GM21786 (cell line): ENCODE measurements around the gene KLHDC7B.
A peak's percentile ranks its signal among the peaks of the same experiment; 100 is the strongest.
"Not testable (repeated sequence)": the region's sequence is repeated elsewhere in the genome, so short reads cannot be mapped to it uniquely, and the experiment has no call there.

Source experiments
- ATAC-seq: cut with Tn5 transposase; IDR thresholded peaks from one replicate; pipeline ENCODE4 v1.9.1; 2021; ENCODE audit not compliant: unreplicated experiment

Gene KLHDC7B

GRCh38 chr22:50517495-50518260 is 28.0 kb upstream of the KLHDC7B start:
- no peak for ATAC-seq

DNA sequence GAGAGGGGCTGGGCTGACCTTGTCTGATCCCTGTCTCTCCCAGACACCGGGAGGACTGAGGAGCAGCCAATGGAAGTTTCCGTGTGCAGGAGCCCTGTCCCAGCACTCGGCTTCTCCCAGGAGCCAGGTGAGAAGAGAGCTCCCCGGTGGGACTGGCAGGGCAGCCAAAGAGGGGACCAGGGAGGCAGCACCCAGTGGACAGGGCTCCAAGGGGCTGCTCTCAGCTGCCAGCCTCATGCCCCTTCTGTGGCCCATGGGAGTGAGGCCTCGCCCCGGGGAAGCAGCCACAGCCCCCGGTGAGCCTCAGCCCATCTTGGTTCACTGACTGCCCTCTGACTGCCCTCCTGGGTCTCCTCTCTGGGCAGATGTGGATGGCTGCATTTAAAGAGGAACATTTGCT is 27.1 kb upstream of the KLHDC7B start:
- ATAC-seq: no peak

- ATAC-seq: no peak
Measured at GRCh38 chr22:50519151-50519550, 26.5 kb upstream of the KLHDC7B start.

- not testable (repeated sequence) for ATAC-seq
Measured at GRCh38 chr22:50520184-50520583, 25.5 kb upstream of the KLHDC7B start.

GRCh38 chr22:50520826-50521453 is 24.8 kb upstream of the KLHDC7B start:
- ATAC-seq: no peak

DNA sequence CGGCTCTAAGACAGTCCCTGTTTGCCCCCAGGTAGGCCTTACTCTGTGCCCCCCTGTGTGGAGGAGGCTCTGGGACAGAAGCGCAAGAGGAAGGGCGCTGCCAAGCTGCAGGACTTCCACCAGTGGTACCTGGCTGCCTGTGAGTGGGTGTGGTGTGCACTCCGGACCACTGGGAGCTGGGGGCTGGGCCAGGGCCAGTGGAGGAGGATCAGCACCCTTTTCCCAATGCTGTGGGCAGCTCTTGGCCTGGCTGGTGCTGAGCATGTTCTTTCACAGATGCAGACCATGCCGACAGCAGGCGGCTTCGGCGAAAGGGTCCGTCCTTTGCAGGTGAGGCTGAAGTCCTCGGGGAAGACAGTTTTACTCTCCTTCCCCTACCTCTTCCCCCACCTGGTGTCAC is 24.0 kb upstream of the KLHDC7B start:
- no peak for ATAC-seq

- ATAC-seq: no peak
Measured at GRCh38 chr22:50522208-50522805, 23.4 kb upstream of the KLHDC7B start.

- no peak for ATAC-seq
Measured at GRCh38 chr22:50522806-50523438, 22.8 kb upstream of the KLHDC7B start.

- no peak for ATAC-seq
Measured at GRCh38 chr22:50523458-50523805, 22.3 kb upstream of the KLHDC7B start.

GRCh38 chr22:50523806-50524675 is 21.7 kb upstream of the KLHDC7B start:
- ATAC-seq: no peak

DNA sequence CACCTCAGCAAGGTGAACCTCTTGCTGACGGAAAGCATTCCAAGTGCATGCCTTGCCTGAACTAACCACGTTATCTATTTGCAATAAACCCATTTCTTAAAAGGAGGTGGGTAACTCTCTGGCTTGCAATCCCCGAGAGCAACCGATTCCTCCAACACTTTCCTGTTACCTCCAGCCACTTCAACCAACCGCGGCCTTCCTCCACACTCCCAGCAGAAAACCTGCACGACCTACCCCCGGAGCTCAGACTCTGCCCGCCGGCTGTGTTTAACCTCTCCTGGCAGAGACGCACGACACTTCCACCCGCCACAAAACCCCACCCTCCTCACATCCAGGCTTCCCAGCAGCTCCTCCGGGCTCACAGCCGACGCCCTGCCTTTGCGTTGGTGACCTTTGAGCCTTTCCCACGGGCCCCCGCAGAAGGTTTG is 21.0 kb upstream of the KLHDC7B start:
- ATAC-seq: no peak

DNA sequence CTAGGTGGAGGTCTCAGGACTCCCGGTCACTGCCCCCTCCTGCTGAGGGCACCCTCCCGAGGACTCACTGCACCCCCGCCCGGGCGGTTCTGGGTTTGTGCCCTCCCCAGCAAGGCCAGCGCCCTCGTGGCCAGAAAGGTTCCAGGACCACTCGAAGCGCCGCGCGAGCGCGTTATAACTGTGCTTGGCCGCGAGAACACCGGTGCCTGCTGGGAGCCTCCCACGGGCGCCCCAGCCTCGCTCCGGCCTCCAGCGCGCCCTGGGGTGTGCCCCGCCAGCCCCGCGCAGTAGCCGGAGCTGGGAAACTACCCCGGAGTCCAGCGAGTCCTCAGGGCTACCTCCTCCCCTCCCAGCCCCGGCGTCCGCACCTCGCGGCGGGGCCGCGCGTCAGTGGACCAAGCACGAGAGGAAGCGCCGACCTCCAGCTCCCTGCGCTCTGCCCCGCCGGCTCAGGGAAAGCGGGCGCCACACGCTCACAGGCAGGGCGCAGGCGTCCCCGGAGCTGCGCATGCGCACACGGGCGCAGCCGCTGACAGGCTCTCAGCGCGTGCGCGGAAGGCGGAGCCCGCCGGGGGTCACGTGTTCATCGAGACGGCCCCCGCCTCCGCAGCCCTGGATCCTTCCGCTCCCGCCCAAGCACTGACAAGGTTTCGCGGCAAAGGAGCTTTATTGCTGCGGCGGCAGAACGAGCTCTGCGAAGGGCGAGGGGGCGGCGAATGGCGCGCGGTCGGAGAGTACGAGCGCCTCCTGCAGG is 20.4 kb upstream of the KLHDC7B start, which contains the start of gene SCO2:
Gene SCO2 (minus strand): TSS at position 495 of the 754 bp plus-strand sequence. CDS start 1,187 bp downstream, outside the sequence.
- peak; percentile 32 for ATAC-seq

- no peak for ATAC-seq
Measured at GRCh38 chr22:50525858-50526107, 19.9 kb upstream of the KLHDC7B start.

GRCh38 chr22:50526108-50526833 is 19.4 kb upstream of the KLHDC7B start:
- peak; percentile 21 for ATAC-seq

DNA sequence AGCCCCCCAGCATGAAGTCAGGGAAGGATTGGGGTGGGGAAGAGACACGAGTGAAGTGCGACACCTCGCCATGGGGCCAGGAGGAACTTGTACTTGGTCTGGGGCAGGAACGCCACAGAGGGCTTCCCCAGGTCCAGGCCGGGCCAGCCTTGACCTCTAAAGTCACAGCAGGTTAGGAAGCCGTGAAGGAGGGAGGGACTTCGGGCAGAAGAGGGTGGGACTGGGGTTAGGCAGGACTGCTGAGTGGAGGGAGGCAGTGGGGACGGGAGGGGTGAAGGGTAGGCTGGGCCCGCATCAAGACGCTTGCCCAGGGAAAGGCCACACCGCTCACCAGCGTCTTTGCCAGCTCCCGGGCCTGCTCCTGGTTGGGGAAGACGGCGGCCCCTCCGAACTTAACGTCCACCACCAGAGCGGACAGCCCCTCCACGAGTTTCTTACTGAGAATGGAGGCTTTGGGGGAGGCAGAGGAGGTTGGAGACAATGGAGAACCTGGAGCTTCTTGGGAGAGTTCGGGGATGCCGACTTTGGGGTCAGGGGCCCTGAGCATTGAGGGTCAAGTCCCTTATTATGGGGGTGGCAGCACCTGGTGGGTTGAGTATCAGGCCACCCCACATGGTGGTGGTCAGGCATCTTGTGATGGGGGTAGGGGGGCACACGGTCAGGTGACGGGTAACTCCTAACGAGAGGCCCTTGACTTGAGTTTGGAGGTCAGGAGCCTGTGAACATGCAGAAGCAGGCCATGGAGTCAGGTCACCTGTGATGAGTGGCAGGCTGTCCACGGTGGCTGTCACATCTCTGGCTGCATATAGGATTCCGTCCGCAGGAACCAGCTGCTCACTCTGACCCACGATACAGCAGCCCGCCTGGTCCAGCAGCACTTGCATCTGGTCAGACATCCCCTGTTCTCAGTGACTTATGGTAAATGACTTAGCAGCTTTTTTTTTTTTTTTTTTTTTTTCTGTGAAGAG is 18.6 kb upstream of the KLHDC7B start:
- no peak for ATAC-seq

DNA sequence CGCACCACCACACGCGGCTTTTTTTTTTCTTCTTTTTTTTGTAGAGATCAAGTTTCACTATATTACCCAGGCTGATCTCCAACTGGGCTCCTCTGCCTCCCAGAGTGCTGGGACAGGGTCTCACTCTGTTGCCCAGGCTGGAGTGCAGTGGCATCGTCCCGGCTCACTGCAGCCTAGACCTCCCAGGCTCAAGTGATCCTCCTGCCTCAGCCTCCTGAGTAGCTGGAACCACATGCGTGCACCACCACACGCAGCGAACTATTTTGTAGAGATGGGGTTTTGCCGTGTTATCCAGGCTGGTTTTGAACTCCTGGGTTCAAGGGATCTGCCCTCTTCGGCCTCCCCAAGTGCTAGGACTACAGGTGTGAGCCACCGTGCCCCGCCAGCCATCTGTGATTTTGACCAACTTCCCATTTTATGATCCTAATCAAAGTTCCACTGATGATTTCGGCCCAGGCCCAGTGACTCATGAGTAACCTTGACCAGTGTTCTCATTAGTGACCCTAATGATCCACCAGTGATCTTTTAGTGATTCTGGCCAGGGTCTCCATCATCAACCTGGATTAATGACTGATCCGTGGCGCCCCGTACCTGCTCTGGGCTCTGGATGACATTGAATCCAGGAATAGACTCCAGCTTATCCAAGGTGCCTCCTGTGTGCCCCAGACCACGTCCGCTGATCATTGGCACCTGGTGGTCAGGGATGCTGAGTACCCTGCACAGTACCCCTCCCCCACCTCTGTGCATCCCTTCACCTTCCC is 17.6 kb upstream of the KLHDC7B start:
- no peak for ATAC-seq

GRCh38 chr22:50528682-50529415 is 16.9 kb upstream of the KLHDC7B start:
- ATAC-seq: no peak
